ENCODE data around the gene CDKL5. TPM values are rescaled to one million over a fixed set of nuclear protein-coding genes. Genes with fewer than 3 reads are reported as not detected.

The CDKL5 gene
- total and polyA plus RNA-seq, 2 experiments from 2014 or later, result 7.5 to 13.7 TPM

DNA sequence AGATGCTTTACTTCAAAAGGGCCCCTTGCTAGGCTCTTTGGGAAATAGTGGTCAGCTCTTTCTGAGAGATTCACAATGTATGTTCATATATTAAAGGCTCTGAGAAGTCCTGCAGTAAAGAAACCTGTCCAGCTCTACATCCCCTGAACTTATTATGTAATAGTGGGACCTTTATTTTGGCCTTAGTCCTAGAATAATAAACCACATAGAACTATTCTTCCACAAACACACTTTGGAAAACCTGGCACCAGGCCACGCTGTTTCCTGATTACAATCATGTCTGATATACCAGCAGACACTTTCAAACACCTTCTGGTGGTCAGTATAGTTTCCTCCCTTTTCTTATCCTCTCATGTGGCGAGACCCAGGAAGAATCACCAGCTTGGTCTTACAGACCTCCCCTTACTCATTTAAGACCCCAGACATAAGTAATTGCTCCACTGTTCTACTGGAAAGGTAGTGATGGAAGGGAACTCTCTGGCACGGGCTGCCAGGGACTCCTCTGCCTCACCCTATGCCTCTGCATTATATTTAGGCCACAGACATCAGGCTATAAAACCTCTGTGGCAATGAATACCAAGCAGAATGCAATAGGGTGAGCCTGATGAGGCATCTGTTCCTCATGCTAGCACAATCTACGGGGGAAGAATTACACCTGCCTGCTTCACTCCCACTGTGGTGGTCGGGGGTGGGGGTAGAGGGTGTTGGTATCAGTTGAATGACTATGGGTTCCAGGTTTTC is 276.4 kb downstream of the CDKL5 start:
- no peaks in the 10 kb centered on the region for H3K9me3 Mint-ChIP-seq
- TF ChIP-seq ZNF114 (CRISPR knock-in tag; IDR thresholded peaks at IDR 0.05) (no peak), REST (IDR thresholded peaks at IDR 0.05; ENCODE audit: unreplicated experiment) (no peak), JUNB (IDR thresholded peaks at IDR 0.05; ENCODE audit: unreplicated experiment) (no peak), CREB1 (CRISPR knock-in tag; IDR thresholded peaks at IDR 0.05; ENCODE audit: low read depth) (no peak), EZH2phosphoT487 (IDR thresholded peaks at IDR 0.05; ENCODE audit: unreplicated experiment) (no peak), STAT1 (IDR thresholded peaks at IDR 0.05; ENCODE audit: unreplicated experiment) (no peak), CTCF (conservative IDR thresholded peaks at IDR 0.05; ENCODE audit: low read depth in 2 of 2) (no peak), POLR2AphosphoS5 (IDR thresholded peaks at IDR 0.05; ENCODE audit: low read depth) (no peak), EZH2 (IDR thresholded peaks at IDR 0.05; ENCODE audit: low read depth, unreplicated experiment) (no peak)
- TF ChIP-seq, protein P1, sequence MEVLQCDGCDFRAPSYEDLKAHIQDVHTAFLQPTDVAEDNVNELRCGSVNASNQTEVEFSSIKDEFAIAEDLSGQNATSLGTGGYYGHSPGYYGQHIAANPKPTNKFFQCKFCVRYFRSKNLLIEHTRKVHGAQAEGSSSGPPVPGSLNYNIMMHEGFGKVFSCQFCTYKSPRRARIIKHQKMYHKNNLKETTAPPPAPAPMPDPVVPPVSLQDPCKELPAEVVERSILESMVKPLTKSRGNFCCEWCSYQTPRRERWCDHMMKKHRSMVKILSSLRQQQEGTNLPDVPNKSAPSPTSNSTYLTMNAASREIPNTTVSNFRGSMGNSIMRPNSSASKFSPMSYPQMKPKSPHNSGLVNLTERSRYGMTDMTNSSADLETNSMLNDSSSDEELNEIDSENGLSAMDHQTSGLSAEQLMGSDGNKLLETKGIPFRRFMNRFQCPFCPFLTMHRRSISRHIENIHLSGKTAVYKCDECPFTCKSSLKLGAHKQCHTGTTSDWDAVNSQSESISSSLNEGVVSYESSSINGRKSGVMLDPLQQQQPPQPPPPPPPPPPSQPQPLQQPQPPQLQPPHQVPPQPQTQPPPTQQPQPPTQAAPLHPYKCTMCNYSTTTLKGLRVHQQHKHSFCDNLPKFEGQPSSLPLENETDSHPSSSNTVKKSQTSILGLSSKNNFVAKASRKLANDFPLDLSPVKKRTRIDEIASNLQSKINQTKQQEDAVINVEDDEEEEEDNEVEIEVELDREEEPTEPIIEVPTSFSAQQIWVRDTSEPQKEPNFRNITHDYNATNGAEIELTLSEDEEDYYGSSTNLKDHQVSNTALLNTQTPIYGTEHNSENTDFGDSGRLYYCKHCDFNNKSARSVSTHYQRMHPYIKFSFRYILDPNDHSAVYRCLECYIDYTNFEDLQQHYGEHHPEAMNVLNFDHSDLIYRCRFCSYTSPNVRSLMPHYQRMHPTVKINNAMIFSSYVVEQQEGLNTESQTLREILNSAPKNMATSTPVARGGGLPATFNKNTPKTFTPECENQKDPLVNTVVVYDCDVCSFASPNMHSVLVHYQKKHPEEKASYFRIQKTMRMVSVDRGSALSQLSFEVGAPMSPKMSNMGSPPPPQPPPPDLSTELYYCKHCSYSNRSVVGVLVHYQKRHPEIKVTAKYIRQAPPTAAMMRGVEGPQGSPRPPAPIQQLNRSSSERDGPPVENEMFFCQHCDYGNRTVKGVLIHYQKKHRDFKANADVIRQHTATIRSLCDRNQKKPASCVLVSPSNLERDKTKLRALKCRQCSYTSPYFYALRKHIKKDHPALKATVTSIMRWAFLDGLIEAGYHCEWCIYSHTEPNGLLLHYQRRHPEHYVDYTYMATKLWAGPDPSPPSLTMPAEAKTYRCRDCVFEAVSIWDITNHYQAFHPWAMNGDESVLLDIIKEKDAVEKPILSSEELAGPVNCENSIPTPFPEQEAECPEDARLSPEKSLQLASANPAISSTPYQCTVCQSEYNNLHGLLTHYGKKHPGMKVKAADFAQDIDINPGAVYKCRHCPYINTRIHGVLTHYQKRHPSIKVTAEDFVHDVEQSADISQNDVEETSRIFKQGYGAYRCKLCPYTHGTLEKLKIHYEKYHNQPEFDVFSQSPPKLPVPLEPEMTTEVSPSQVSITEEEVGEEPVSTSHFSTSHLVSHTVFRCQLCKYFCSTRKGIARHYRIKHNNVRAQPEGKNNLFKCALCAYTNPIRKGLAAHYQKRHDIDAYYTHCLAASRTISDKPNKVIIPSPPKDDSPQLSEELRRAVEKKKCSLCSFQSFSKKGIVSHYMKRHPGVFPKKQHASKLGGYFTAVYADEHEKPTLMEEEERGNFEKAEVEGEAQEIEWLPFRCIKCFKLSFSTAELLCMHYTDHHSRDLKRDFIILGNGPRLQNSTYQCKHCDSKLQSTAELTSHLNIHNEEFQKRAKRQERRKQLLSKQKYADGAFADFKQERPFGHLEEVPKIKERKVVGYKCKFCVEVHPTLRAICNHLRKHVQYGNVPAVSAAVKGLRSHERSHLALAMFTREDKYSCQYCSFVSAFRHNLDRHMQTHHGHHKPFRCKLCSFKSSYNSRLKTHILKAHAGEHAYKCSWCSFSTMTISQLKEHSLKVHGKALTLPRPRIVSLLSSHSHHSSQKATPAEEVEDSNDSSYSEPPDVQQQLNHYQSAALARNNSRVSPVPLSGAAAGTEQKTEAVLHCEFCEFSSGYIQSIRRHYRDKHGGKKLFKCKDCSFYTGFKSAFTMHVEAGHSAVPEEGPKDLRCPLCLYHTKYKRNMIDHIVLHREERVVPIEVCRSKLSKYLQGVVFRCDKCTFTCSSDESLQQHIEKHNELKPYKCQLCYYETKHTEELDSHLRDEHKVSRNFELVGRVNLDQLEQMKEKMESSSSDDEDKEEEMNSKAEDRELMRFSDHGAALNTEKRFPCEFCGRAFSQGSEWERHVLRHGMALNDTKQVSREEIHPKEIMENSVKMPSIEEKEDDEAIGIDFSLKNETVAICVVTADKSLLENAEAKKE (CRISPR knock-in tag; IDR thresholded peaks at IDR 0.05), result no peak
- DNase-seq (ENCODE audit: low spot score), result no peak
- Histone ChIP-seq H3K9me2 (ENCODE audit: insufficient read depth) (no peaks in the 10 kb centered on the region), H3K4me1 (ENCODE audit: insufficient read depth) (no peaks in the 10 kb centered on the region), H3K79me2 (replicated peaks; ENCODE audit: insufficient read depth) (no peaks in the 10 kb centered on the region), H3K4me3 (no peak overlapping the region), H3K4me2 (no peak overlapping the region), H4K20me1 (replicated peaks; ENCODE audit: insufficient read depth) (no peaks in the 10 kb centered on the region), H3K36me3 (ENCODE audit: insufficient read depth) (no peaks in the 10 kb centered on the region), H3K27ac (ENCODE audit: low read depth) (no peak overlapping the region), H3F3A (replicated peaks; ENCODE audit: low read depth) (no peaks in the 10 kb centered on the region), H2AFZ (no peak overlapping the region), H3K27me3 (ENCODE audit: insufficient read depth) (no peaks in the 10 kb centered on the region)
- H3K27ac Mint-ChIP-seq, result no peak overlapping the region
- peaks cover 11% of the 10 kb centered on the region for H3K4me1 Mint-ChIP-seq
- no peaks in the 10 kb centered on the region for H3K36me3 Mint-ChIP-seq (ENCODE audit: low read depth)
- ATAC-seq, result no peak
- no peak overlapping the region for H3K4me3 Mint-ChIP-seq
- no peaks in the 10 kb centered on the region for H3K27me3 Mint-ChIP-seq (ENCODE audit: insufficient read depth, low read depth, poor library complexity)

Data from GM23338 (cell line).